GM19452 (cell line): ENCODE results near the gene APOA1.
A peak's percentile ranks its signal among the peaks of the same experiment; 100 is the strongest.

ENCODE experiments used
- ATAC-seq: cut with Tn5 transposase; IDR thresholded peaks from one replicate; pipeline ENCODE4 v1.9.1; 2021; ENCODE audit not compliant: unreplicated experiment

APOA1 gene

DNA sequence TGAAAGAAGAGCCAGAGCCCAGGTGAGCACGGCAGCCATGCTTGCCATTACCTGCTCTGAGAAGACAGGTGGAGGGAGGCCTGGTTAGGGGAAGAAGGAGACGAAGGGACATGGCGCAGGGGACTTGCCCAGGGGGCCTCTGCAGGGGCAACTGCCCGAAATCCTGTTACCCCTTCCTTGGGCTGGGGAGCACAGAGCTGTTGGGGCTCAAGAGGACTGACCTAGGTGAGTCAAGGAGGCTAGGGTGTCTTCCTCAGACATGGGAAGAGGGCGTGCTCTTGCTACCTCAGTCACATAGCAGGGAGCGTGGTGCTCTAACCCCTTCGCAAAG lies 45.6 kb downstream of the APOA1 start, which contains the start of gene APOA5:
Gene APOA5, minus strand, starts transcription at position 67 of the 331 bp plus-strand sequence. Its CDS starts 19 bp downstream, at position 48.
- no peak for ATAC-seq

DNA sequence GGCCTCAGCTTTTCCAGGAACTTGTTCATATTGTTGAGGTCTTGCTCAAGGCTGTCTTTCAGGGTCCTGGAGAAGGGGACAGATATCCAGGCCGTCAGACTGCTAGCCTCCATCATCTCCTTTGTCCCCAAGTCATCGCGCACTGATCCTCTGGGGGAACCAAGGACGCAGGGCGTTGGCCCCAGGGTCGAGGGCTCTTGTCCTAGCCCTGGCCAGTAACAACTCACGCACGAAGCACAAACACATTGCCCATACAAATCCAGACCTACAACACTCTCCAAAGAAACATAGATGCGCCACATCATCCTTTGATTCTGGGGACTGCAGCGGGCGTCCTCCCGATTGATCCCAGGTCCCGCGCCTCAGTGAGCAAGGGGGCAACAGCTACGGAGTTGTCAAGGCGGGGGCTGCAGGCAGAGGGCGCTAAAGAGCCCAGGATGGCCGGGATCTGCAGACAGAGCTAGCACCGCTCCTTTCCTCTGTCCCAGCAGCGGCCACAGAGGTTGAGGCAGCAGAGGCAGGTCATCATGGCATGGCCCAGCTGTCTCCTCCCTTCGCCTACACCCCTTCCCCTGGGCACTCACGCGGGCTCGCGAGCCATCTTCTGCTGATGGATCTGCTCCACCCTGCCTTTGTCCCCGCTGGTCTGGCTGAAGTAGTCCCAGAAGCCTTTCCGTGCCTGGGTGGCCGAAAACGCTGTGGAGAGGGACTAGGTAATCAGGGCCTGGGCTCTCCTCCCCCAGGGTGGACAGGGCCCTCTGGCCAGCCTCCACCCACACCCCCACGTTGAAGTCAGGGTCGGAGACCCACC lies 46.2 kb downstream of the APOA1 start:
- ATAC-seq, result no peak

DNA sequence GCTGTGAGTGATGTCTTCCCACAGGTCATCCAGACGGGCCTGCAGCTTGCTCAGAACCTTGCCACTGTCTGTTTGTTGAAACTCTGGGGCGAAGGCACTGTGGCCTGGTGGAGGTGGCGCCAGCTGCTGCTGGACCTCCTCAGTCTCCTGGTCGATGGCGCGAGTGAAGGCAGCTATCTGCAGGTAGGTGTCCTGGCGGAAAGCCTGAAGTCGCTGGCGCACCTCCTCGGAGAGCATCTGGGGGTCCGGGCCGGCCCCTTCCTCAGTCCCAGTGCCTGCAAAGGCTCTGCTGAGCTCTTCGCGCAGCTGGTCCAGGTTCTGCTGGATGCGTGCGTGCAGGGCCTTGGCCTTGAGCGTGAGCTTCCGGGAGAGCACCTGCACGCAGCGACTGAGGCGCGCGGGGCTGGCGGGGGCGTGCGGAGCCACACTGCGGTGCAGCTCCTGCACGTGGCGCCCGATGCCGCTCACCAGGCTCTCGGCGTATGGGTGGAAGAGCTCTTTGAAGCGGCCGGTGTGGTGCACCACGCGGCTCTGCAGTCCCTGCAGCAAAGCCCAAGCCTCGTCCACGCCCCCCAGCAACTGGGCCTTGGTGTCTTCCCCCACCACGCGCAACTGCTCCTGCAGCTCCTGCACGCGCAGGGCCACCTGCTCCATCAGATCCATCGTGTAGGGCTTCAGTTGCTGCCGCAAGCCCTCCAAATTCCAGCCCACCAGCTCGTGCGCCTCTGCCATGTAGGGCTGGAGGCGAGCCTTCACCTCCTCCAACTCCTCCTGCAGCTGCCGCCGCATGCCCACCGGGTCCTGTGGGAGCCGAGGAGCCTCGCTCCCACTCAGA lies 47.0 kb downstream of the APOA1 start:
- no peak for ATAC-seq

DNA sequence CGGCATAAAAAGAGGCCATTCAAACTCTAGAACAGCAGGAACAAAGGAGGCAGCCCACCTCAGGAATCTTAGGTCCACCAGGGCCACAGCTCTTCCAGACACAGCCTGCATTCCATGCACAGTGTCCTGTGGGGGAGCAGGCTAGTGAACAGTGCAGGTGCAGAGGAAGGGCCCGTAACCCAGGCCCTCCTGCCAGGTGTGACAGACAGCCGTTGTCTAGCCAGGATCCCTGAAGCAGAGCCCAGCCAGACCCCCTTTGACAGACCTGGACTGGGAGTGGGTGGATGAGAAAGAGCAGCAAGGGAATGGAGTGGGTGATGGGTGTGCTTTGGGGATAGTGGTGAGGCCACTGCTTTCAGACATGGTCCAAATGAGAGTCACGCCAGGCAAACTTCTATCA lies 48.4 kb downstream of the APOA1 start:
- no peak for ATAC-seq

DNA sequence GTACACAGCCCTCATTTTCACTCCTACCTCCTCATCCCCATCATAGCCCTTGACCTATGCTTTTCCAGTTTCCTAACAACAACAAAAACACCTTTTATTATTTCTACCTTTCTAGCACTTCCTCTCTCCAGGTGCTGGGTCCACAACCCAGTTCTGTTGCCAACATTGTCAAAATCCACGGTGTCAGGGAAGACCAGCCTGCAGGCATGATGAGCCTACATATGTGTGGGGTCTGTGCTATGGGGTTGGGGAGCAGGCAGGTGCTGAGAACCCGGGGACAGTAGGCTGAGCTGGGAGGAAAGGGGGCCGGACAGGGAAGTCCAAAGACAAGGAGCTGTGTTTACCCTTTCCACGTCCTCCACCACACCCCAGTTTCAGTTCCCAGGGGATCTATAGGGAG lies 48.9 kb downstream of the APOA1 start:
- no peak for ATAC-seq

DNA sequence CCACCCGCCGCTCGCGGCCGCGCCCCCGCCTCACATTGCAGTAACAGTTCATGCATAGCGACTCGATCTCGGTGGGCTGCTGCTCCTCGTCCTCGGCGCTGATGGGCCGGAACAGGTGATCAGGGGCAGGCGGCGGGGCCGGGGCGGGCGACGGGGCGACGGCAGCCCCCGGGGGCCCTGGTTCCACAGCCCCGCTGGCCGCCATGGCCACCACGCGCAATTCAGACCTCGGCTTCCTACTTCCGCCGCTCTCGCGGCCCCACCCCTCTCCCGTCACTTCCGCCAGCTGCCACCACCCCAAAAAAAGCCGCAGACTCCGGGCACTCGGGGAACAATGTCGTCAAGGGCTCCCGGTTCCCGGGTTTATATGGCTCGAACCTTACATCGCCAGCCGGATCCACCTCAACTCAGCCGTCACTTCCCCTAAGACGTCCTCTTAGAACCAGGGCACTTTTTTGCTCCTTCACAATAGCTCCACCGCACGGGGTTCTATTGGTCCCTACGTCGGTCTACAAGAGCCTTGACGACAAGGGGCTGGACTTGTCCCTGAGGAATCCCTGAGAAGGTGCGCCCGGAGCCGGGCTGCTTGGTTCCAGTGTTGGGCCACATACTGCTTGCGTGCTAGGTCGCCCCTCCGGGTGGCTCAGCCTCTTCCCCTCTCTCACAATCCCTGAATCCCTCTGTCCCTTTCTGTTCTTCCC lies 49.5 kb downstream of the APOA1 start, which contains the start of gene ZPR1:
Gene ZPR1, minus strand, starts transcription at position 238 of the 701 bp plus-strand sequence. Its CDS starts 33 bp downstream, at position 205.
- ATAC-seq, result peak; percentile 89

DNA sequence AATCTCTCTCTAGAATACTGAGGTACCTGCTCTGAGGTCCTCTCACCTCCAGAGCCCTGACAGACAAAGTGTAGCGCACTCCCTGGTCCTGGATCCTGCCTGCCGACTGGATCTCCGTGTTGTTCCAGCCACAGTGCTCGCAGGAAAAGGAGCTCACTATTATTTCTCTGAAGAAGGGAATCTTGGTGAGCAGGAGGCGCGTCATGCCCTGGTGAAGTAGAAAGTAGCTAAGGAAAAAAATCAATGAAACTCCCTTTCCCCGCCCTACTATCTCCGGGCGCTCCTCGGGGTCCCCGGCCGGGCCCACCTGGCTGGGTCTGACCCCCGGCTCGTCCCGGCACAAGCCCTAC lies 50.0 kb downstream of the APOA1 start:
- peak; percentile 4 for ATAC-seq

DNA sequence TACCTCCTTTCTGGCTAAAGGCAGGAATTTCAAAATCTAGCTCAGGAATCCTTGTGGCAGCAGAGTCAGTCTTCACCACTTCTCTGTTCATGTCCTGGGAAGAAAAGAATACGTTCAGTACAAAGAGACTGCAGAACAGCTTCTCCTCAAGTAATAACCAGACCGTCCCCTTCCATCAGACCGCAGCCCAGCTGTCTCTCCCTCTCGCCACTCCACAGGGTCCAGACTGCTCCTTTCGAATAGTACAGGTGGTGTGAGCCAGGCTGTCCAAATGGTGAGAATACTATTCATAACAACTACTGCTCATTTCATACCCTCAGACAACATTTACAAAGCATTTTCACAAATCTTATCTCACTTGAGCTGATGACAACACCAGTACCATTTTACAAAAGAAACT lies 50.5 kb downstream of the APOA1 start:
- no peak for ATAC-seq

DNA sequence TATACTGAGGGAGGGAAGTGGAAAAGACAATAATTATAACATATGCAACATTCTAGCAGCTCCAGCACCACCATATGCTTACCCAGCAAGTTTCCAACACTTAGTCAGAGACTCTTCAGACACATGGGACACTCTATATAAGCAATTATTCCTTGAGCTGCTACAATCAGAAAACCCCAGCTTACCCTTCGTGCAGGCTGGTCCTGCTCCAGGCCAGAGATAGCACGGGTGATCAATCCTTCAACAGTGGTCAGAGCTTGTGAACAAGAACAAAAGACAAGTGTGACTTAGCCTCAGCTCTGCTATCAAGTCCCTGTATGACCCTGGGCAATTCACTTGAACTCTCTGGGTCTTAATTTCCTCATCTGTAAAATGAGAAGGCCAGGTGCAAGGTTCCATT lies 51.1 kb downstream of the APOA1 start:
- ATAC-seq, result no peak
